Fibroblast of lung (primary cell): Measurements from ENCODE around the gene PRRC2B. TPM values are rescaled to one million over a fixed set of nuclear protein-coding genes. Genes with fewer than 3 reads are reported as not detected.

Source experiments
- DNase-seq, 2 donors: peaks; one replicate each; pipeline versions ENCODE4 v3.0.0 to v3.0.0-alpha.2; 2010; ENCODE audit warnings: low read depth in 2 of 2
- H2AFZ ChIP-seq: 2 replicates; pipeline ENCODE4 v1.5.1; 2012; ENCODE audit warnings: low read length, control low read depth, inconsistent platforms
- H3K27ac ChIP-seq: 2 replicates; pipeline ENCODE4 v1.5.1; 2011; ENCODE audit warnings: low read length, control low read depth; ENCODE audit not compliant: insufficient read depth
- H3K27me3 ChIP-seq: 2 replicates; pipeline ENCODE4 v1.5.1; 2011; ENCODE audit warnings: mild to moderate bottlenecking, low read length; ENCODE audit not compliant: control insufficient read depth, insufficient read depth
- H3K36me3 ChIP-seq: 2 replicates; pipeline ENCODE4 v1.5.1; 2011; ENCODE audit warnings: low read length; ENCODE audit not compliant: control insufficient read depth, insufficient read depth
- H3K4me1 ChIP-seq: 2 replicates; pipeline ENCODE4 v1.5.1; 2011; ENCODE audit warnings: low read length; ENCODE audit not compliant: control insufficient read depth, insufficient read depth; ENCODE audit errors: extremely low read depth
- H3K4me2 ChIP-seq: 2 replicates; pipeline ENCODE4 v1.5.1; 2011; ENCODE audit warnings: low read length, control low read depth; ENCODE audit not compliant: insufficient read depth; ENCODE audit errors: extremely low read depth
- H3K4me3 ChIP-seq, 4 experiments: fragments of 200-600 bp in 1 of 4; sonication (generic) in 1 of 4; replicated peaks in 1 of 4; 2 replicates each; pipeline ENCODE4 v1.5.1; 2011 to 2016; ENCODE audit warnings: low read length in 4 of 4, low read depth in 3 of 4, mild to moderate bottlenecking in 3 of 4, control low read depth in 2 of 4, inconsistent platforms in 1 of 4, mixed read lengths in 1 of 4; ENCODE audit not compliant: insufficient read depth in 1 of 4; ENCODE audit errors: control extremely low read depth in 1 of 4
- H3K79me2 ChIP-seq: 2 replicates; pipeline ENCODE4 v1.5.1; 2012; ENCODE audit warnings: mild to moderate bottlenecking, low read length, inconsistent platforms; ENCODE audit not compliant: control insufficient read depth, insufficient read depth
- H3K9ac ChIP-seq: 2 replicates; pipeline ENCODE4 v1.5.1; 2011; ENCODE audit warnings: mild to moderate bottlenecking, low read length, control low read depth; ENCODE audit not compliant: insufficient read depth
- H3K9me3 ChIP-seq: 2 replicates; pipeline ENCODE4 v1.5.1; 2012; ENCODE audit warnings: low read depth, low read length; ENCODE audit not compliant: control insufficient read depth, insufficient read depth
- H4K20me1 ChIP-seq: 2 replicates; pipeline ENCODE4 v1.5.1; 2011; ENCODE audit warnings: low read length; ENCODE audit not compliant: control insufficient read depth, insufficient read depth; ENCODE audit errors: extremely low read depth
- CTCF ChIP-seq, 2 donors: IDR thresholded peaks in 1 of 2; conservative IDR thresholded peaks in 1 of 2; 1 replicate in 1 of 2; 2 replicates in 1 of 2; pipeline ENCODE4 v1.5.1; 2011 to 2012; ENCODE audit warnings: low read length in 2 of 2, control low read depth in 1 of 2, inconsistent platforms in 1 of 2, low read depth in 1 of 2, mild to moderate bottlenecking in 1 of 2
- EZH2 ChIP-seq: IDR thresholded peaks from 2 replicates; pipeline ENCODE4 v1.5.1; 2012; ENCODE audit warnings: low read length, control low read depth, mild to moderate bottlenecking; ENCODE audit errors: missing control alignments
- polyA plus RNA-seq, 2 donors: library from polyadenylated mRNA; depleted of rRNA in 1 of 2; stranded (reverse) in 1 of 2; unstranded in 1 of 2; fragments of >200 nt; gene quantifications; 2 replicates each; pipeline ENCODE4 v1.2.1, GENCODE V29; 2011 to 2012; ENCODE audit warnings: missing spikeins in 1 of 2
- total RNA-seq: library from RNA; depleted of rRNA; stranded (reverse); fragments of >200 nt; gene quantifications from 2 replicates; pipeline ENCODE4 v1.2.1, GENCODE V29; 2014

The PRRC2B gene
- total and polyA plus RNA-seq, 2 donors (not counting 1 experiment from before 2014, with no cell fraction given), result 29.9 to 66.4 TPM

- Histone ChIP-seq H3K27me3 (no peaks in the 10 kb centered on the region), H2AFZ (no peak overlapping the region), H3K36me3 (peaks cover 40% of the 10 kb centered on the region), H3K4me3 (no peak overlapping the region), H3K4me1 (no peaks in the 10 kb centered on the region), H4K20me1 (no peaks in the 10 kb centered on the region), H3K9ac (no peak overlapping the region), H3K4me2 (no peak overlapping the region), H3K79me2 (peaks cover 21% of the 10 kb centered on the region), H3K27ac (no peak overlapping the region), H3K9me3 (no peaks in the 10 kb centered on the region)
- TF ChIP-seq CTCF (conservative IDR thresholded peaks at IDR 0.05 in 1 of 2, IDR thresholded peaks at IDR 0.05 in 1 of 2; ENCODE audit: low read depth in 1 of 2, low read length in 2 of 2) (no peak), EZH2 (no peak)
- DNase-seq, result no peak
Observed at GRCh38 chr9:131473198-131473885, 79.5 kb downstream of the PRRC2B start.

- Histone ChIP-seq H3K9ac (no peak overlapping the region), H4K20me1 (no peaks in the 10 kb centered on the region), H2AFZ (no peak overlapping the region), H3K4me2 (no peak overlapping the region), H3K4me3 (no peak overlapping the region), H3K27ac (no peak overlapping the region), H3K9me3 (no peaks in the 10 kb centered on the region), H3K79me2 (peaks cover 21% of the 10 kb centered on the region), H3K4me1 (no peaks in the 10 kb centered on the region), H3K36me3 (peaks cover 44% of the 10 kb centered on the region), H3K27me3 (no peaks in the 10 kb centered on the region)
- TF ChIP-seq EZH2 (no peak), CTCF (conservative IDR thresholded peaks at IDR 0.05 in 1 of 2, IDR thresholded peaks at IDR 0.05 in 1 of 2; ENCODE audit: low read depth in 1 of 2, low read length in 2 of 2) (no peak)
- DNase-seq, result no peak
Observed at GRCh38 chr9:131473891-131474290, 80.0 kb downstream of the PRRC2B start.

- Histone ChIP-seq H3K79me2 (peaks cover 20% of the 10 kb centered on the region), H3K4me1 (no peaks in the 10 kb centered on the region), H2AFZ (no peak overlapping the region), H3K9ac (no peak overlapping the region), H3K4me3 (no peak overlapping the region), H3K4me2 (no peak overlapping the region), H3K27me3 (no peaks in the 10 kb centered on the region), H3K36me3 (peaks cover 49% of the 10 kb centered on the region), H3K9me3 (no peaks in the 10 kb centered on the region), H3K27ac (no peak overlapping the region), H4K20me1 (no peaks in the 10 kb centered on the region)
- TF ChIP-seq CTCF (conservative IDR thresholded peaks at IDR 0.05 in 1 of 2, IDR thresholded peaks at IDR 0.05 in 1 of 2; ENCODE audit: low read depth in 1 of 2, low read length in 2 of 2), result no peak
- no peak for TF ChIP-seq EZH2
- no peak for DNase-seq
Observed at GRCh38 chr9:131474711-131475110, 80.8 kb downstream of the PRRC2B start.
